ENCODE measurements around the gene TAGLN.

Gene TAGLN

DNA sequence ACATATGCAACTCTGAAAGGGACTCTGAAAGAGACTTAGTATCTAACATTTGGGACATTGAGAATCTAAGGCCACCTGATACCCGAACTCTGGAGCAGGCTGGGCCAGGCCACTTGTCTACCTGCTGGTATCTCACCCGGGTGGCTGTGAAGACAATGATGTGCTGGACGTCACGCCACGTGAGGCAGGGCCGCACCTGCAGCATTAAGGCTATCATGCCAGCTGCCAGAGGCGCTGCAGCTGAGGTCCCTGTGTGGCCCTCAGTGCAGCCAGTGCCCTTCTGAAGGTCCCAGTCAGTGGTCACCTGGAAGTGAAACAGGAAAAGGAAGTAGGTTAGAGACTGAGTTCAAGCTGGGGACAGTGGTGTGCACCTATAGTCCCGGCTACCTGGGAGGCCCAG lies 20.3 kb downstream of the TAGLN start:
- TF ChIP-seq, protein P1, sequence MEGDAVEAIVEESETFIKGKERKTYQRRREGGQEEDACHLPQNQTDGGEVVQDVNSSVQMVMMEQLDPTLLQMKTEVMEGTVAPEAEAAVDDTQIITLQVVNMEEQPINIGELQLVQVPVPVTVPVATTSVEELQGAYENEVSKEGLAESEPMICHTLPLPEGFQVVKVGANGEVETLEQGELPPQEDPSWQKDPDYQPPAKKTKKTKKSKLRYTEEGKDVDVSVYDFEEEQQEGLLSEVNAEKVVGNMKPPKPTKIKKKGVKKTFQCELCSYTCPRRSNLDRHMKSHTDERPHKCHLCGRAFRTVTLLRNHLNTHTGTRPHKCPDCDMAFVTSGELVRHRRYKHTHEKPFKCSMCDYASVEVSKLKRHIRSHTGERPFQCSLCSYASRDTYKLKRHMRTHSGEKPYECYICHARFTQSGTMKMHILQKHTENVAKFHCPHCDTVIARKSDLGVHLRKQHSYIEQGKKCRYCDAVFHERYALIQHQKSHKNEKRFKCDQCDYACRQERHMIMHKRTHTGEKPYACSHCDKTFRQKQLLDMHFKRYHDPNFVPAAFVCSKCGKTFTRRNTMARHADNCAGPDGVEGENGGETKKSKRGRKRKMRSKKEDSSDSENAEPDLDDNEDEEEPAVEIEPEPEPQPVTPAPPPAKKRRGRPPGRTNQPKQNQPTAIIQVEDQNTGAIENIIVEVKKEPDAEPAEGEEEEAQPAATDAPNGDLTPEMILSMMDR (IDR thresholded peaks at IDR 0.05) = no peak
- peak; percentile 71 for DNase-seq (ENCODE audit: low spot score)
- H3K27ac ChIP-seq = peak overlapping the region; percentile 89 to 95
- H3K4me3 ChIP-seq = no peak overlapping the region

DNA sequence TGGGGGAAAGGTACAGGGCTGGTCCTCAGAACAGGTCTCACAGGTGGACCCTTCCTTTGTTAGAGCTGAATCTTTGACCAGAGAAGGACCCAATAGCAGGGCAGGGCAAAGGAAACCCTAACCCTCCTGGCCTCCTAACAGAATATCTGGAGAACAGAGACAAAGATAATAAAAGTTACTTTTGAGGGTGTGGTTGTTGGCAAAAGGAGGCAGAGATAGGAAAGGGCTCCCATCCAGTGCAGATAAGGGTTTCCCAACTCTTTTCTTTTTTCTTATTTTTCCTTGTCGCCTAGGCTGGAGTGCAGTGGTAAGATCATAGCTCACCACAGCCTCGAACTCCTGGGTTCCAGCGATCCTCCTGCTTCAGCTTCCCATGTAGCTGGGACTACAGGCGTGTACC lies 20.8 kb downstream of the TAGLN start:
- peak overlapping the region; percentile 48 for H3K4me3 ChIP-seq
- no peak for DNase-seq (ENCODE audit: low spot score)
- TF ChIP-seq, protein P1 (IDR thresholded peaks at IDR 0.05) = no peak
- H3K27ac ChIP-seq = peak overlapping the region; percentile 89 to 95

DNA sequence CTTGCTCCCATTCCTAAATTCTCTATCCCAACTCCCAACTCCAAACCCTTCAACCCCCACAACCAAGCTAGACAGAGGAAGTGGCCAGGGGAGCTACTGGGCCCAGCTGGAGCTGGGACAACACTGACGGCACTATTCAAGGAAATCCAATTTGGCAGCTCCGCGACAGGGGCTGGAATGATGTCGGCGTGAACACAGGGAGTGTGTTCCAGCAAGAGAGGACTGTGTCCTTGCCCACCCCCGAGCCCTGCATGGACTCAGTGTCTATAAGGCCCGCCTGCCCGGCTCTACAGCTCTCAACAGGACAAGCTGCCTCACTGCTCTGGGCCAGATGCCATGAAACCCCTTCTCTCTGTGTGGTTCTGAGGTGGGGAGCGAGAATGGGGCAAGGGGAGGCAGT lies 21.4 kb downstream of the TAGLN start:
- DNase-seq (ENCODE audit: low spot score) = peak; percentile 94
- TF ChIP-seq, protein P1 (IDR thresholded peaks at IDR 0.05) = no peak
- Histone ChIP-seq H3K4me3 (peak overlapping the region; percentile 48), H3K27ac (peak overlapping the region; percentile 89 to 95)

DNA sequence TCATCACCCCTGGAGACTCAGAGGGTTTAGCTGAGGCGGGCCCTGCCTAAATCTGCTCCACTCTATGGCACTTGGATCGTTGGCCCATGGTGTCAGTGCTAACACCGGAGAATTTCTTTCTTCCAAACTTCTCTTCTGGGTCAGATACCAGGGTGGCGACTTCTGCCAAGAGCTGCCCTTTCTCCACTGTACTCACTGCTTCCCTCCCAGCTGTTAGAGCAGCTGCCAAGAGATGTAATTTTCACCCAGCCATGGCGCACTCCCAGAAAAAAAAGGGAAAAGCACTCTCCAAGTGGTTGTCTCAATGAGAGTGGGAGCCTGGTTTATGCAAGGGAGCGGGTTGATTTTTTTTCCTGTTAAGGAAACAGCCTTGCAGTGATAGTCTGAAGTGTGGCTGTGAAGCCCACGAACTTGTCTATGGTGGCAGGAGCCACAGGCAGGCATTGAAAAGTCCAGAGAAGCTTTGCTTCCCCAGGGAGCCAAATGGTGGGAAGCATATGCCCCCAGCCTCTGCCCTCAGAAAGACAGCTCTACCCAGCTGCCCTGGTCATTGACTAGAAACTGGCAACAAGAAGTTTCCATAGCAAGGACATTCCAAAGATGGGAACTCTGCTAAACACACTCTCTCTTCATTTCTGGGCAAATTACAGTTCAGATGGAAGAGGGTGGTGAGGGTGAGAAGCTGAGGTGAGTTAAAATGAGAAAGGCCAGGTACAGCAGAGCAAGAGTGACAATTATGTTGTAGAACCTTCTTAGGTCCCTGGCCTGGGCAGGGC lies 22.0 kb downstream of the TAGLN start:
- DNase-seq (ENCODE audit: low spot score) = no peak
- Histone ChIP-seq H3K4me3 (peak overlapping the region; percentile 48), H3K27ac (peak overlapping the region; percentile 89 to 95)
- TF ChIP-seq, protein P1 (IDR thresholded peaks at IDR 0.05) = no peak

DNA sequence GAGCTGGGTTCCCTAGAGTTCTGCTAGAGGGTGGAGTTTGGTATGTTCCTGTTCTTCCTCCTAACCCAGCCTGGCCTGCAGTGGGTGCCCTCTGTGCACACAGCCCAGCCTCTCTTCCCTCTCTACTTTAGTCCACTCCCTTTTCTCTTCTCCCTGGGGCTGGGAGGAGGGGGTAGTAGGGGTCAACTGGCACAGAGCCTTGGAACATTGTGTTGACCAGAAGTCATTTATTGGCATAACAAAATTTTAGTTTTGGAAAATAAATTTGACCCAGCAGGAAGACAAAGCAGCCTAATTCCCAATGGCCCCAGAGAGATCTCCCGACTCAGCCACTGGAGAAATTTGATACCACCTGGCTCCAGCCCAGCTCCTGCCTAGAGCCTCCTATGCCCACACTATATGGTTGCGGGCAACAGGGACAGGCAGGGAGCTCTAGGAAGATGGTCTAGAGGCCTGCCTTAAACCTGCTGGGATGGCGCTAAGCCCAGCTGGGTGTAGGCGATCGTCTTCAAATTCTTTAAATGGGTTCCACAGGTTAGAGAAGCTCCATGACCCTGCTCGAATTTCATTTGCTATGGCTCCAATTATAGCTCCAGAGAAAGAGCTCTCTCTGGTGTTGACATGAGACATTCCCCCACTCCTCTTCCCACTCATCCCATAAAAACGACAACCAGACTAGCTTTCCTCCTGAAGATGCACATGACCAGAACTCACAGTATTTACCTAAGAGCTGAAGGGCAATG lies 22.8 kb downstream of the TAGLN start:
- DNase-seq (ENCODE audit: low spot score) = peak; percentile 95
- Histone ChIP-seq H3K4me3 (peak overlapping the region; percentile 48), H3K27ac (peak overlapping the region; percentile 89 to 95)
- TF ChIP-seq, protein P1 (IDR thresholded peaks at IDR 0.05) = no peak

DNA sequence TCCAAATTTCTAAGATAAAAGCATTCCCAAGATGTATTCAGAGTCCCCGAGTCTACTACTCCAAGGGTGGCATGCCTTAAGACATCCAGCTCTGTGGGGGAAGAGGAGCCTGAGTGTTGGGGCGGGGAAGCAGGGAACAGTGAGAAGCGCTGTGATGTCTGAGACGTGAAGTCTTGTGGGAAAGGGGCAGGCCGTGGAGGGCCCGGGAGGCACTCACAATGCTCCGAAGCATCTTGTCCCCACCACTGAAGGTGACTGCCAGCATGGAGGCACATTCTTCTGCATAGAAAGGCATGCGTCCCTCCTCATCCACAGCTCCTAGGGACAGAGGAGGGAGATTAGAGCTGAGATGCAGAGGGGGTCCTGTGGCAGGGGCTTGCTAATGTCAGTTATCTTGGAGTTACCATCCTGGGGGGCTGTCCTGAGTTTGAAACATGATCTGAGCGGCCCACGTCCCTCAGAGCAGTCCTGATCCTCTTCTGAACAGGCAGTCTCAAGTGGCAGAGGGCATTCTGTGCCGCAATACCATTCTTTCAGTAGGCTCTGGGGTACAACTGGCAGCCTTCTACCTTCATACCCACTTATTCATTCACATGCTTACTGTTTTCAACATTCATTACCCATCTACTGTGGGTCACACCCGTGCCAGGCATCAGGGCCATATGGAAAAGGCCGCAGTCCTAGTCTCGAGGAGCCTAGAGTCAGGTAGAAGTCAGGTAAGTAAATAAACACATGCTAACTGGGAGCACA lies 24.0 kb downstream of the TAGLN start:
- peak; percentile 72 for DNase-seq (ENCODE audit: low spot score)
- Histone ChIP-seq H3K27ac (peak overlapping the region; percentile 89 to 95), H3K4me3 (no peak overlapping the region)
- TF ChIP-seq, protein P1 (IDR thresholded peaks at IDR 0.05) = no peak
